ENCODE data around the gene ENAM.

Gene ENAM, protein sequence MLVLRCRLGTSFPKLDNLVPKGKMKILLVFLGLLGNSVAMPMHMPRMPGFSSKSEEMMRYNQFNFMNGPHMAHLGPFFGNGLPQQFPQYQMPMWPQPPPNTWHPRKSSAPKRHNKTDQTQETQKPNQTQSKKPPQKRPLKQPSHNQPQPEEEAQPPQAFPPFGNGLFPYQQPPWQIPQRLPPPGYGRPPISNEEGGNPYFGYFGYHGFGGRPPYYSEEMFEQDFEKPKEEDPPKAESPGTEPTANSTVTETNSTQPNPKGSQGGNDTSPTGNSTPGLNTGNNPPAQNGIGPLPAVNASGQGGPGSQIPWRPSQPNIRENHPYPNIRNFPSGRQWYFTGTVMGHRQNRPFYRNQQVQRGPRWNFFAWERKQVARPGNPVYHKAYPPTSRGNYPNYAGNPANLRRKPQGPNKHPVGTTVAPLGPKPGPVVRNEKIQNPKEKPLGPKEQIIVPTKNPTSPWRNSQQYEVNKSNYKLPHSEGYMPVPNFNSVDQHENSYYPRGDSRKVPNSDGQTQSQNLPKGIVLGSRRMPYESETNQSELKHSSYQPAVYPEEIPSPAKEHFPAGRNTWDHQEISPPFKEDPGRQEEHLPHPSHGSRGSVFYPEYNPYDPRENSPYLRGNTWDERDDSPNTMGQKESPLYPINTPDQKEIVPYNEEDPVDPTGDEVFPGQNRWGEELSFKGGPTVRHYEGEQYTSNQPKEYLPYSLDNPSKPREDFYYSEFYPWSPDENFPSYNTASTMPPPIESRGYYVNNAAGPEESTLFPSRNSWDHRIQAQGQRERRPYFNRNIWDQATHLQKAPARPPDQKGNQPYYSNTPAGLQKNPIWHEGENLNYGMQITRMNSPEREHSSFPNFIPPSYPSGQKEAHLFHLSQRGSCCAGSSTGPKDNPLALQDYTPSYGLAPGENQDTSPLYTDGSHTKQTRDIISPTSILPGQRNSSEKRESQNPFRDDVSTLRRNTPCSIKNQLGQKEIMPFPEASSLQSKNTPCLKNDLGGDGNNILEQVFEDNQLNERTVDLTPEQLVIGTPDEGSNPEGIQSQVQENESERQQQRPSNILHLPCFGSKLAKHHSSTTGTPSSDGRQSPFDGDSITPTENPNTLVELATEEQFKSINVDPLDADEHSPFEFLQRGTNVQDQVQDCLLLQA

DNA sequence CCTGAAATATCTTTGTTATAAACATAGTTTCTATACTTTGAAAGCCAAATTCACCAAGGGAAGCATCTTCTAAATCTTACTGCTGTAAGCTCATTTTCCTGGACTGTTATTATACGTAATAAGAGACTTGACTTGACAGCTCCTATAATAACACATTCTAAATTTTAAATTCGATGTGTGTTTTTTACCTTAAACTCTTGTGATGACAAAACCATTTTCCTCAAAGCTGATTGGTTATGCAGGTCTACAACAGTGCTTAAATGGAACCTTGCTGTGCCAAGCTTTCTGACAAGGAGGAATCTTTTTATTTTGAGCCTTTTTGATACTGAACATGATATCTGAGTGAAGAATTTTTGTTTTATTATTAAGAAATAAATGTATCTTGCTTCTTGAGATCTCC is at the start of gene ENAM:
Gene ENAM, plus strand, starts transcription at position 301 of the 400 bp plus-strand sequence. CDS start 757 bp downstream, outside the sequence.
- no peak for DNase-seq

DNA sequence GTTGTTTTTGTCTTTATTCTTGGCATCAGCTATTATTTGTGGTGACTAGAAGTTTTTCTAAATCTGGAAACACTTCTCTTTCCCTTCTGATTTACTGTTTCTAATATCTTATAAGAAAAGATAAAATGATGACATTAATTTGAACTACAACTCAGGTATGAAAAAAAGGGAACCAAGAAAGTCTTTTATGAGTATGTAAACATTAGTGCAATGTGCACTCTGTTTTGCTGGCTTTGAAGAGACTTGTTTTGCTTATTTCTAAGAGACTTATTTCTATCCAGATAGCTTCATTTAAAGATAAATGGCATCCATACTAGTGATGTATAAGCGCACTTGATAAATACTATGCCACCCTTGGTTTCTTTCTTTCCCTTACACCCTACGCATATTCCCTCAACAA is 46.6 kb upstream of the ENAM start:
- DNase-seq = no peak

DNA sequence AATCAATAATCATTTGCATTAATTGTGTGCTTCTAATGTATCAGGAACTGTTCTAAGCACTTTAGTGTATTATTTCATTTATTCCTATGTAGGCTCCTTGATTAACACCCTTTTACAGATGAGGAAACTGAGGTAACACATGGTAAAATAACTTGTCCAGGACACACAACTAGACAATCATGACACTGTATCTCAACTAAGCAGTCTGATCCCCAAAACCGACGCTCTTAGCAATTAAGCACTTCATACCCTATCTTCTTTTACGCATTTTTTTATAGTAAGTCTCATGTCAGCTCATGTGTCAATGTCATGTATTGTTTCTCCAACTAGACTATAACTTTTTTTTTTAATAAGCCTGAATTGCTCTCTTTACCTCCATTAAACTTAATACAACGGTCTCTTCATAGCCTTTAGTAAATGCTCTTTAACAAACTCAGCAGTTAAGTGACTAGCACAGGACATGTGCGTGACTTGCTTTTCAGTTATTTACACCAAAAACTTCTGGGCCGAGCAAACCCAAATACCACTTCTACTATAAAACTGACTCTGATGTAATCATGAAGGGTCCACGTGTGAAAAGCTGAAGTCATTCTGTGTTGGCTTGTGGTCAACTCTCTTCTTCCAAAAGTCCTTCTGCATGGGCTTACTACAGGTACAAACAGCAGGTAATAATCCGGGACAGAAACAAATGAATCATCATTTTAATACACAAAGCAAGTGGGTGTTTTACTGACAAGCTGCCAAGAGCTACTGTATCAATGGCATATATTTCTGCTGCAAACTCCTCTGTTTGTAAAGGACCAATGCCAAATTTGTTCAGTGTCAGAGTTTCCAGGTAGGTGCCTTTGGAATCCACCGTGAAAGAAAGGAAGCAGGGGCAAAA is 44.4 kb upstream of the ENAM start:
- DNase-seq = no peak

- no peak for DNase-seq
Measured at GRCh38 chr4:70586841-70587240, 41.7 kb upstream of the ENAM start.

DNA sequence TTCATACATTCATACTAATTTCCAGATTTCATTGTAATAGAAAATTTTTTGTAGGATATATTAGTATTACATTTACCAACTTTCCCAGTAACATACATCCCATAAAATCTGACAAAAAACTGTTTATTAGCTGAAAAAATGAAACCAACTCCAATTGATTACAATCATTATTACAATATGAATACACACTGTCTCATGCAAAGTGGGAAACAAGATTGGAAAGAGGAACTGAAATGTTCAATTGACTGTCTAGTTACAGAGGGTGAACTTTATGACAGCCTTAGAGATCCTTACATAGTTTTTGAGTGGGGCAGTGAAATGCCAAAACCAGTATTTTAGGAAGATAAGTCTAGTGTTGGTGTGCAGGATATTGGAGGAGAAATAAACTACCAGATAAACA is 38.8 kb upstream of the ENAM start:
- no peak for DNase-seq

DNA sequence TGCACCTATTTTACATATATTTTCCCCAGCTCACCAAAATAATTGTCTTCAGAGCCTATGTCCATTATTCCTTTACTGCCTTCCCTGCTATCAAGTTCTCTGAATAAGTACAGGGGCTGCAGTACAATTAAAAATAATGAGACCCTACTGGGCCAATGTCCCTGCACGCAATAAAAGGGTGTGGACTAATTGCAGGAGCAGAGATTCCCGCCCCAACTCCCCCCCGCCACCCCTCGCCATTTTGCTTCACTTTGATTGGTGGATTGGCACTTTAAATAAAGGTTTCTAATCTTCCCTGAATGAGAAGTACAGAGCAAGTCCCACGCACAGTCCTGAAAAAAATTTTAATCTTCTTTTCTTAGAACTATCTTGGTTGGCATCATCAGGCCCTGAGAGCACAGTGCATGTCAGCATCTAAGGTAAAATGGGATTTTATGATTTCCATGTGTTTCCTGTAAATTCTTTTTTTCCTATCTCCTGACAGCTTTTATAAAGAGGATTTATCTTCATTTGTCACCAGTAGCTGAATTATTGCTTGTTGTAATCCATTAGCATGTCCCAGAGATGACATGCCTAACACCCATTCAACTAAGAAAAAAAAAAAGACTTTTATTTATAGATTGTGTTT is 36.5 kb upstream of the ENAM start, which contains the start of gene AMBN:
Gene AMBN, plus strand, starts transcription at position 302 of the 628 bp plus-strand sequence. Its CDS starts 103 bp downstream, at position 405.
- no peak for DNase-seq

DNA sequence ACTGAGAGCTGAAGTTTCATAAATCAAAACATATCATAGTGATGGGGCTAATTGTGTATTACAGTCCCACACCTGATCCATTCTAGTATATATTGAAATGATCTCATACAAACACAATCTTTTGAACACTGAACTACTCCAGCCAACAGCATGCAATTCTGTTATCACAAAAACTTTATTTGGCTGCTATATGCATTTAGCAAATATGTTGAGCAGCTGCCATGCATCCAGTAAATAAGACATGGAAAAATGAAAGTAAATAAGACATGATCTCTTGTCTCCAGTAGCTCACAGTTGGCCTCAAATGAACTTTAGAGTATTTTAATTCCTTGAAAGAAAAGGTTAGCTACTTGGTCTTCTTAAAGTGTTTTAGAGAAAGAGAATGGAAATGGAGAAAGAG is 34.3 kb upstream of the ENAM start:
- no peak for DNase-seq

DNA sequence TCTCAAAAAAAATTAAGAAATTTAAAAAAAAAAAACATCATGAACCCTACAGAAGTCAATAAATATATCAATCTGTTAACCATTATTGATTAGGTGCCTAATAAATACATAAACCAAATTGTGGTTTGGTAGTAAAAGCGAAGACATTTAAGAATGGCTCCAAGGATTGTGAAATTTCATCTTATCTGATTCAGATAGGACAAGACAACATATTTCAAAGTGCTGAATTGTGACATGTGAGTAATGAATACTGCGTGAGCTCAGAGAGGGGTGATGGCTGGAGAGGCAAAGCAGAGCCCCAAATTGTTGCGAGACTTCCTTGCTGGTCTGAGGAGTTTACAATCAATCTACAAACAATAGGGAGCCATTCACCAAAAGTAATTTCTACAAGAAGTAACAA is 28.2 kb upstream of the ENAM start:
- DNase-seq = no peak

DNA sequence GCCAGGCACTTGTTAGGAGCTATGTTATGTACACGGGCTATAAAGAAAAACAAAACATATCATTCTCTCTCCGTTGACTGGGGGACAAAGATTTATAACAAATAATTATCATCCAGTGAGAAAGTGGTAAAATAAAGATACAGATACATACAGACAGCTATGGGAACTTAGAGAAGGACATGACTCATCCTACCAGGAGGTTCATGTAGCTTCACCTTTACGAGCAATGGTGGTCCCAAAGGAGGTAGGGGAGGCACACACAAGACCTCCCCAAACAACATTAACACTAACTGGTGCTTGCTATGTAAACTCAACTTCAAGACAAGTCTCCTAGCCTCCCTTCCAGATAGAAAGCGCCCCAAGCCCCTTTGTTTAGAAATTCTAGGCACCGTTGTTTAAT is 27.6 kb upstream of the ENAM start:
- no peak for DNase-seq

- peak; percentile 68 for DNase-seq
Measured at GRCh38 chr4:70601422-70602039, 27.0 kb upstream of the ENAM start.

- DNase-seq = no peak
Measured at GRCh38 chr4:70603856-70604255, 24.7 kb upstream of the ENAM start.

DNA sequence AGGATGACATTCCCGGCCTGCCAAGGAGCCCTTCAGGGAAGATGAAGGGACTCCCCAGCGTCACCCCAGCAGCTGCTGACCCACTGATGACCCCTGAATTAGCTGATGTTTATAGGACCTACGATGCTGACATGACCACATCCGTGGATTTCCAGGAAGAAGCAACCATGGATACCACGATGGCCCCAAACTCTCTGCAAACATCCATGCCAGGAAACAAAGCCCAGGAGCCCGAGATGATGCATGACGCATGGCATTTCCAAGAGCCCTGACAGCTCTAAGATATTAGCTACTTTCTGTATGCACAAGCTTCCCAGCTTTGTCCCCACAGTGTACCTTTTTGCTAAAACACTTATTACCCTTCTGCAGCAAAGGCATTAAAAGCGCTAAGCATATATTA is 22.1 kb upstream of the ENAM start:
- DNase-seq = no peak

DNA sequence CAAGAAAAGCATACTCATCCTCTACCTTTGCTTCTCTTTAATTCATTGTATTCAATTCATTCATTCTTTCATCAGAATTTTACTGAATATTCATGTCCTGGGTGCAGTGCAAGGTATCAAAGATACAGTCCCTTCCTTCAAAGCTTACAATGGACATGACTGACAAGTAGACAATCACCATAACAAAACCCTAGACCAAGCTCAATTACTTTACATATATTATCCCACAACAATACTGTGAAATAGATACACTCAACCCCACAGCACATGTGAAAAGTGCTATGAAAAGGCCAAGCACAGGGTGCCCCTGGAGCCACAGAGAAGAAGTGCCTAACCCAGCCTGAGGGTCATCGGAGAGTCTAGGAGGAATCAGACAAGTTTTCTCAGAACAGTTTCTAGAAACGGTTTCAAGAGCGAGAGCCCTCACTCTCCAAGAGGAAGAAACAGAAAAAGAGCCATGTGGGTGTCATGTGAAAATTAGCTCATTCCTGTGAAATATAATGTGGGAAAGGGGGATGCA is 21.1 kb upstream of the ENAM start:
- DNase-seq = no peak

DNA sequence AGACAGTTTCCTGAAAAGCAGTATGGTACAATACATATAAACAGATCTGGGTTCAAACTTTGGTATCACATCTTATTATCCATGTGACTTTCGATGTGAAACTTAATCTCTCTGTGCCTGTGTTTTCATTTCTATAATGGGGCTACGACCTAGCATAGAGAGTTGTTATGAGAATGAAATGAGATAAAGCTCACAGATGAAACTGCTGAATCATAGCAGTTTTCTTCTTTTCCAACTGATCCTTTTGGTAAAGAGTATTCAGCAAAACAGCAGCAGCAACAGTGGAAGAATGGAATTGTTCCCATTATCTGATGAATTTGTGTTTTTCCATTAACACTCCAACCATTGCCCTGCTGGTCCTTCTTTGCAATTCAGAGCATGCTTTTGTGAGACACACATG is 20.2 kb upstream of the ENAM start:
- DNase-seq = no peak

- DNase-seq = no peak
Measured at GRCh38 chr4:70613306-70614183, 15.0 kb upstream of the ENAM start.

- no peak for DNase-seq
Measured at GRCh38 chr4:70614184-70614555, 14.4 kb upstream of the ENAM start.

DNA sequence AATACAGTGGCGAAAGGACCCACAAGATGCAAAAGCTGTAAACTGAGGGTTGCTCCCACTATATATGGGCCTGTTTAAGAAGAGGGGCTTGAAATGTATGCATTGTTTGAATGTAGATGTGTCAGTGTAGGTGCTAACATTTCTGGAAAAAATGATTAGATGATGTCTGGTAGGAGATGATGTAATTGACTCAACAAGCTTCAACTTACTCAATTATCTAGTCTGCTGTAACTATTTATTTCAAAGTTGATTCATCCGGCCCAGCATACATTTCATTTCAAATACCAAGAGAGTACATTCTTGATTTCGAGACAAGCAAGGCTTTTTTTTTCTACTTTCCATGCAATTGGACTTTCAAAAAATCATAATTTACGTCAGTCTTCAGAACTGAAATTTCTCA is 9.3 kb upstream of the ENAM start:
- no peak for DNase-seq

GRCh38 chr4:70619778-70620177 is 8.8 kb upstream of the ENAM start:
- no peak for DNase-seq

DNA sequence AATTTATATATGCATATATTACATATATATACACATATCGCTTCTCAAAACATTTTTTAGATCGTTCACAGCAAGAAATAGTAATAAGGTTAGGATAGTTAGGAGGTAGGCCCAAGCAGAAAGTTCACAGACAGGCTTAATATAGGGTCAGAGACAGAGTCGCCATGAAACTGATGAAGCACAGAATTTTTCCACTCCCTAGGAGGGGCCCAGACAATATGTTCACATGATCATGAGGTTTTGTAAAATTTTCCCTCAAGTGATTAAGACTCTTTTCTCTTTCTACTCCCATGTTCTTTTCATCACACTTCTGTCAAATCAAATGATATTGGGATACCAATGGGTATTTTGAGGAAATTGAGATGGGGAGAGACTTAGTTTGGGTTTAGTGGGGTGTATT is 5.2 kb upstream of the ENAM start:
- no peak for DNase-seq

- DNase-seq = no peak
Measured at GRCh38 chr4:70624226-70624793, 4.2 kb upstream of the ENAM start.
